GM18951 (cell line): ENCODE measurements around the gene IL22RA1.

Source experiments
- POLR2A ChIP-seq: IDR thresholded peaks from 4 replicates; pipeline ENCODE4 v1.6.1; 2011; ENCODE audit warnings: mild to moderate bottlenecking; ENCODE audit not compliant: insufficient read length, insufficient read depth; ENCODE audit errors: extremely low read depth
- in situ Hi-C: fragments of 300-500 bp; cut with MboI; formaldehyde crosslinking; loops from one replicate; pipeline ENCODE4 v1.12.0; 2022; ENCODE audit warnings: low sequenced_read_pairs, mixed read lengths, inconsistent platforms; ENCODE audit not compliant: unreplicated experiment

Gene IL22RA1

GRCh38 chr1:24179251-24179840 lies 36.4 kb upstream of the IL22RA1 start:
- no peak for TF ChIP-seq POLR2A
- in situ Hi-C loops = no loop called here

- in situ Hi-C loops = no loop called here
- no peak for TF ChIP-seq POLR2A
These were observed 35.5 kb upstream of the IL22RA1 start for GRCh38 chr1:24178407-24178806.

GRCh38 chr1:24177161-24177560 lies 34.2 kb upstream of the IL22RA1 start:
- in situ Hi-C loops = no loop called here
- TF ChIP-seq POLR2A = no peak

- in situ Hi-C loops = no loop called here
- TF ChIP-seq POLR2A = no peak
These were observed 32.3 kb upstream of the IL22RA1 start for GRCh38 chr1:24175033-24175755.

- no peak for TF ChIP-seq POLR2A
- in situ Hi-C loops = no loop called here
These were observed 31.0 kb upstream of the IL22RA1 start for GRCh38 chr1:24173638-24174575.

GRCh38 chr1:24172598-24172997 lies 29.7 kb upstream of the IL22RA1 start:
- TF ChIP-seq POLR2A = no peak
- in situ Hi-C loops = no loop called here

GRCh38 chr1:24169286-24169685 lies 26.3 kb upstream of the IL22RA1 start:
- TF ChIP-seq POLR2A = no peak
- in situ Hi-C loops = no loop called here

GRCh38 chr1:24168245-24168644 lies 25.3 kb upstream of the IL22RA1 start:
- no peak for TF ChIP-seq POLR2A
- in situ Hi-C loops = no loop called here

GRCh38 chr1:24167008-24167407 lies 24.1 kb upstream of the IL22RA1 start:
- in situ Hi-C loops = no loop called here
- TF ChIP-seq POLR2A = no peak

- in situ Hi-C loops = no loop called here
- no peak for TF ChIP-seq POLR2A
These were observed 22.6 kb upstream of the IL22RA1 start for GRCh38 chr1:24165500-24165899.

- no peak for TF ChIP-seq POLR2A
- in situ Hi-C loops = no loop called here
These were observed 21.1 kb upstream of the IL22RA1 start for GRCh38 chr1:24164004-24164403.

- in situ Hi-C loops = no loop called here
- TF ChIP-seq POLR2A = no peak
These were observed 19.3 kb upstream of the IL22RA1 start for GRCh38 chr1:24162201-24162600.

- in situ Hi-C loops = no loop called here
- TF ChIP-seq POLR2A = no peak
These were observed 18.3 kb upstream of the IL22RA1 start for GRCh38 chr1:24161270-24161669.

GRCh38 chr1:24159366-24159765 lies 16.4 kb upstream of the IL22RA1 start:
- no peak for TF ChIP-seq POLR2A
- in situ Hi-C loops = no loop called here

GRCh38 chr1:24157918-24158481 lies 15.1 kb upstream of the IL22RA1 start:
- in situ Hi-C loops = no loop called here
- no peak for TF ChIP-seq POLR2A
